GM03348 (cell line): ENCODE measurements around the gene POLR1B.
"Not testable (repeated sequence)": the region's sequence is repeated elsewhere in the genome, so short reads cannot be mapped to it uniquely, and the experiment has no call there.

Source experiments
- DNase-seq: peaks from one replicate; pipeline ENCODE4 v3.0.0; 2012; ENCODE audit warnings: low spot score

POLR1B gene

GRCh38 chr2:112542123-112542983, at the start of gene POLR1B:
Gene POLR1B (plus strand): TSS chr2:112542465. CDS start chr2:112542495, 30 bp downstream.
- peak; percentile 90 for DNase-seq

GRCh38 chr2:112493048-112493447, 49.2 kb upstream of the POLR1B start:
- DNase-seq = peak; percentile 20

- DNase-seq = peak; percentile 84
Measured at GRCh38 chr2:112493858-112494648, 48.2 kb upstream of the POLR1B start.

GRCh38 chr2:112494828-112495227, 47.4 kb upstream of the POLR1B start:
- DNase-seq = no peak

- DNase-seq = not testable (repeated sequence)
Measured at GRCh38 chr2:112495878-112496277, 46.4 kb upstream of the POLR1B start.

- peak; percentile 41 for DNase-seq
Measured at GRCh38 chr2:112500850-112501484, 41.3 kb upstream of the POLR1B start.

GRCh38 chr2:112509239-112509998, 32.8 kb upstream of the POLR1B start:
- DNase-seq = not testable (repeated sequence)

- no peak for DNase-seq
Measured at GRCh38 chr2:112516801-112517200, 25.5 kb upstream of the POLR1B start.

- DNase-seq = no peak
Measured at GRCh38 chr2:112518807-112519206, 23.5 kb upstream of the POLR1B start.

- no peak for DNase-seq
Measured at GRCh38 chr2:112519506-112519905, 22.8 kb upstream of the POLR1B start.

GRCh38 chr2:112520234-112520783, 22.0 kb upstream of the POLR1B start:
- DNase-seq = no peak

GRCh38 chr2:112523291-112523777, 18.9 kb upstream of the POLR1B start:
- no peak for DNase-seq

- not testable (repeated sequence) for DNase-seq
Measured at GRCh38 chr2:112524276-112524675, 18.0 kb upstream of the POLR1B start.

- DNase-seq = no peak
Measured at GRCh38 chr2:112528541-112528940, 13.7 kb upstream of the POLR1B start.

- DNase-seq = no peak
Measured at GRCh38 chr2:112529757-112530156, 12.5 kb upstream of the POLR1B start.

GRCh38 chr2:112530728-112531127, 11.5 kb upstream of the POLR1B start:
- no peak for DNase-seq

GRCh38 chr2:112534826-112535225, 7.4 kb upstream of the POLR1B start:
- DNase-seq = no peak

GRCh38 chr2:112536665-112537064, 5.6 kb upstream of the POLR1B start:
- not testable (repeated sequence) for DNase-seq

- DNase-seq = no peak
Measured at GRCh38 chr2:112539306-112539705, 3.0 kb upstream of the POLR1B start.

- no peak for DNase-seq
Measured at GRCh38 chr2:112540906-112541305, 1.4 kb upstream of the POLR1B start.
